Measurements from ENCODE around the gene BCL7A. TPM values are rescaled to one million over a fixed set of nuclear protein-coding genes. Genes with fewer than 3 reads are reported as not detected.
"Not testable (repeated sequence)": the region's sequence is repeated elsewhere in the genome, so short reads cannot be mapped to it uniquely, and the experiment has no call there.

Gene BCL7A
- total RNA-seq, 4 donors from 2014 or later, result 2.8 to 4.9 (median 3.4) TPM

- DNase-seq (ENCODE audit: low spot score) (no peak), ATAC-seq (ENCODE audit: low FRiP score) (no peak)
Observed at GRCh38 chr12:122048151-122048550, 26.5 kb downstream of the BCL7A start.

GRCh38 chr12:122049827-122050226, 28.1 kb downstream of the BCL7A start:
- DNase-seq (ENCODE audit: low spot score), result no peak
- no peak for TF ChIP-seq CTCF (IDR thresholded peaks at IDR 0.05)
- no peak for ATAC-seq (ENCODE audit: low FRiP score)

More at GRCh38 chr12:122048151-122048550, 26.5 kb downstream of the BCL7A start:
- TF ChIP-seq CTCF (IDR thresholded peaks at IDR 0.05), result no peak

GRCh38 chr12:122050706-122051105, 29.0 kb downstream of the BCL7A start:
- DNase-seq (ENCODE audit: low spot score) (no peak), ATAC-seq (ENCODE audit: low FRiP score) (no peak)
- TF ChIP-seq CTCF (IDR thresholded peaks at IDR 0.05), result no peak

- ATAC-seq (ENCODE audit: low FRiP score), result no peak
- DNase-seq (ENCODE audit: low spot score), result no peak
- TF ChIP-seq CTCF (IDR thresholded peaks at IDR 0.05), result no peak
Observed at GRCh38 chr12:122051231-122051876, 29.7 kb downstream of the BCL7A start.

GRCh38 chr12:122052285-122052684, 30.6 kb downstream of the BCL7A start:
- no peak for ATAC-seq (ENCODE audit: low FRiP score)
- no peak for DNase-seq (ENCODE audit: low spot score)
- TF ChIP-seq CTCF (IDR thresholded peaks at IDR 0.05), result no peak

GRCh38 chr12:122054842-122055520, 33.3 kb downstream of the BCL7A start:
- DNase-seq (ENCODE audit: low spot score), result no peak
- no peak for ATAC-seq (ENCODE audit: low FRiP score)
- no peak for TF ChIP-seq CTCF (IDR thresholded peaks at IDR 0.05)

GRCh38 chr12:122056406-122056805, 34.7 kb downstream of the BCL7A start:
- not testable (repeated sequence) for ATAC-seq (ENCODE audit: low FRiP score); DNase-seq (ENCODE audit: low spot score)

Measured in omental fat pad (tissue), 4 donors.